ENCODE data around the gene KIRREL1. TPM values are rescaled to one million over a fixed set of nuclear protein-coding genes. Genes with fewer than 3 reads are reported as not detected.

The KIRREL1 gene
- total RNA-seq, 1 experiment from 2014 or later = 30.5 TPM

- no peak overlapping the region for H3K4me3 Mint-ChIP-seq
- DNase-seq = no peak
- WGBS (ENCODE audit: extremely low coverage, insufficient read length, low lambda C conversion rate) = no CpG with 5 or more reads among the region's 2 CpGs
These were observed 32.7 kb upstream of the KIRREL1 start for GRCh38 chr1:157960773-157961172.

More at GRCh38 chr1:157960773-157961172, 32.7 kb upstream of the KIRREL1 start:
- Histone ChIP-seq H3K23me2 (ENCODE audit: insufficient read length, low read depth, low read length, poor library complexity, severe bottlenecking) (no peaks in the 10 kb centered on the region), H2BK12ac (ENCODE audit: insufficient read length, low read depth, low read length) (no peak overlapping the region), H3K79me2 (ENCODE audit: insufficient read depth, low read length) (no peaks in the 10 kb centered on the region), H3K27ac (ENCODE audit: insufficient read length, low read depth, low read length) (no peak overlapping the region), H3K9ac (ENCODE audit: extremely low read depth, insufficient read length, low read length) (no peak overlapping the region), H3K9me3 (ENCODE audit: control insufficient read depth, low read depth, low read length) (no peaks in the 10 kb centered on the region), H4K20me1 (ENCODE audit: control insufficient read depth, insufficient read depth, insufficient read length) (no peaks in the 10 kb centered on the region), H2BK15ac (ENCODE audit: low read depth, low read length) (no peak overlapping the region), H3K23ac (ENCODE audit: insufficient read length, low read depth, low read length) (no peak overlapping the region), H3K4ac (ENCODE audit: low read depth, low read length) (no peak overlapping the region), H3K56ac (ENCODE audit: insufficient read length, low read depth, low read length) (no peak overlapping the region), H2AFZ (ENCODE audit: low read length) (no peak overlapping the region), H4K5ac (ENCODE audit: insufficient read length, low read depth, low read length) (no peak overlapping the region), H3T11ph (ENCODE audit: low read length) (no peak overlapping the region), H4K8ac (replicated peaks; ENCODE audit: insufficient read length, low read depth, low read length) (no peak overlapping the region), H2BK5ac (ENCODE audit: insufficient read length, low read length) (no peak overlapping the region), H2BK20ac (ENCODE audit: low read depth, low read length, poor library complexity, severe bottlenecking) (no peak overlapping the region), H3K27me3 (ENCODE audit: insufficient read depth, low read length) (no peaks in the 10 kb centered on the region), H3K4me1 (ENCODE audit: insufficient read depth, low read length) (no peaks in the 10 kb centered on the region), H3K14ac (ENCODE audit: insufficient read depth, low read length) (no peak overlapping the region), H3K4me2 (ENCODE audit: insufficient read depth, insufficient read length, low read length) (no peak overlapping the region), H3K18ac (ENCODE audit: insufficient read length, low read depth, low read length) (no peak overlapping the region), H3K79me1 (ENCODE audit: insufficient read depth, low read depth, low read length, poor library complexity, severe bottlenecking) (no peaks in the 10 kb centered on the region), H2AK5ac (ENCODE audit: insufficient read length, low read length) (no peak overlapping the region), H4K91ac (ENCODE audit: insufficient read length, low read depth, low read length) (no peak overlapping the region), H2BK120ac (ENCODE audit: low read depth, low read length, poor library complexity, severe bottlenecking) (no peak overlapping the region)
- Mint-ChIP-seq H3K4me1 (peaks cover 7 to 13% of the 10 kb centered on the region in 2 experiments), H3K36me3 (ENCODE audit: insufficient read depth in 1 of 3, low read depth in 3 of 3) (no peaks in the 10 kb centered on the region), H3K27me3 (ENCODE audit: low read depth) (peaks cover 29% of the 10 kb centered on the region), H3K9me3 (no peaks in the 10 kb centered on the region), H3K27ac (no peak overlapping the region)
- TF ChIP-seq CTCF (conservative IDR thresholded peaks at IDR 0.05) = peak; percentile 44

All from H9 (cell line).